H1 (cell line): ENCODE measurements around the gene CHDH.

Experiments used
- ATF3 ChIP-seq: IDR thresholded peaks from 2 replicates; pipeline ENCODE4 v1.6.1; 2011; ENCODE audit warnings: low read depth, mild to moderate bottlenecking, low read length; ENCODE audit not compliant: insufficient read depth
- CBX5 ChIP-seq: fragments of 300-800, 300-1000 bp; sonication (generic); IDR thresholded peaks from 2 replicates; pipeline ENCODE4 v1.7.1; 2016; ENCODE audit warnings: antibody characterized with exemption, low read length, low read depth
- CTCF ChIP-seq, 3 experiments: IDR thresholded peaks; 1 replicate in 2 of 3; 2 replicates in 1 of 3; pipeline versions ENCODE4 v1.5.1 to v1.6.1; 2011; ENCODE audit warnings: low read length in 3 of 3, mild to moderate bottlenecking in 3 of 3, inconsistent platforms in 2 of 3, low read depth in 1 of 3, moderate library complexity in 1 of 3; ENCODE audit not compliant: insufficient read depth in 1 of 3; ENCODE audit errors: control extremely low read depth in 1 of 3
- E2F6 ChIP-seq: IDR thresholded peaks from 2 replicates; pipeline ENCODE4 v1.6.1; 2012; ENCODE audit warnings: inconsistent platforms
- KDM5A ChIP-seq: fragments of 200-600 bp; IDR thresholded peaks from 2 replicates; pipeline ENCODE4 v1.7.1; 2012; ENCODE audit warnings: mild to moderate bottlenecking, low read length, inconsistent platforms, mixed read lengths
- POLR2A ChIP-seq, 2 experiments: IDR thresholded peaks; 1 replicate in 1 of 2; 2 replicates in 1 of 2; pipeline ENCODE4 v1.6.1; 2011; ENCODE audit warnings: low read depth in 2 of 2, low read length in 2 of 2, mild to moderate bottlenecking in 2 of 2; ENCODE audit errors: control extremely low read depth in 1 of 2
- POLR2AphosphoS5 ChIP-seq: IDR thresholded peaks from 2 replicates; pipeline ENCODE4 v1.6.1; 2011; ENCODE audit warnings: low read depth, low read length
- SIRT6 ChIP-seq: IDR thresholded peaks from one replicate; pipeline ENCODE4 v1.7.1; 2012; ENCODE audit warnings: low read length, inconsistent platforms
- TEAD4 ChIP-seq: IDR thresholded peaks from 2 replicates; pipeline ENCODE4 v1.6.1; 2012; ENCODE audit warnings: low read depth, low read length, inconsistent platforms, mixed read lengths

GRCh38 chr3:53791317-53791716 is 54.9 kb downstream of the CHDH start:
- no peak for TF ChIP-seq CTCF (IDR thresholded peaks at IDR 0.05; ENCODE audit: control extremely low read depth in 1 of 3, insufficient read depth in 1 of 3, low read depth in 1 of 3, low read length in 3 of 3)
- TF ChIP-seq ATF3 = no peak
- TF ChIP-seq TEAD4 = no peak
- TF ChIP-seq POLR2AphosphoS5 = no peak
- no peak for TF ChIP-seq E2F6
- no peak for TF ChIP-seq POLR2A (IDR thresholded peaks at IDR 0.05; ENCODE audit: control extremely low read depth in 1 of 2, low read depth in 2 of 2, low read length in 2 of 2)
- TF ChIP-seq CBX5 = no peak
- TF ChIP-seq KDM5A = no peak
- no peak for TF ChIP-seq SIRT6
